SK-N-SH treated with all-trans-retinoic acid at 6 μM for 48 hours (cell line): Measurements from ENCODE around the gene PLEKHN1.

ENCODE experiments used
- BACH2 ChIP-seq: fragments of 250-450 bp; sonication (Bioruptor Pico); IDR thresholded peaks from 2 replicates; pipeline ENCODE4 v1.9.0; 2021; ENCODE audit warnings: mild to moderate bottlenecking, borderline replicate concordance
- PPARA ChIP-seq: fragments of 250-450 bp; sonication (Bioruptor Pico); IDR thresholded peaks from 2 replicates; pipeline ENCODE4 v1.5.0; 2020; ENCODE audit warnings: mild to moderate bottlenecking, borderline replicate concordance
- RARB ChIP-seq: fragments of 250-450 bp; sonication (Bioruptor Pico); IDR thresholded peaks from 2 replicates; pipeline ENCODE4 v1.8.0; 2021; ENCODE audit warnings: mild to moderate bottlenecking, moderate library complexity
- TCF4 ChIP-seq: fragments of 250-450 bp; sonication (Bioruptor Pico); IDR thresholded peaks from 2 replicates; pipeline ENCODE4 v1.8.0; 2021; ENCODE audit warnings: mild to moderate bottlenecking, moderate library complexity, borderline replicate concordance
- TOX ChIP-seq: fragments of 250-450 bp; sonication (Bioruptor Pico); IDR thresholded peaks from 2 replicates; pipeline ENCODE4 v1.8.0; 2021; ENCODE audit warnings: mild to moderate bottlenecking, moderate library complexity, borderline replicate concordance
- ZC3H10 ChIP-seq: fragments of 250-450 bp; sonication (Bioruptor Pico); IDR thresholded peaks from 2 replicates; pipeline ENCODE4 v1.5.1; 2021; ENCODE audit warnings: mild to moderate bottlenecking, moderate library complexity
- ZNF70 ChIP-seq: fragments of 450-650 bp; formaldehyde crosslinking; IDR thresholded peaks from 2 replicates; pipeline ENCODE4 v1.5.0; 2020; ENCODE audit warnings: mild to moderate bottlenecking, moderate library complexity
- ZNF8 ChIP-seq: fragments of 450-650 bp; formaldehyde crosslinking; IDR thresholded peaks from 2 replicates; pipeline ENCODE4 v1.5.0; 2020; ENCODE audit warnings: mild to moderate bottlenecking, moderate library complexity
- TF ChIP-seq, protein P1 (sequence below): fragments of 250-450 bp; sonication (Bioruptor Pico); IDR thresholded peaks from 2 replicates; pipeline ENCODE4 v1.8.0; 2020; ENCODE audit warnings: mild to moderate bottlenecking, moderate library complexity, borderline replicate concordance
- TF ChIP-seq, protein P2 (sequence below): fragments of 250-450 bp; sonication (Bioruptor Pico); IDR thresholded peaks from 2 replicates; pipeline ENCODE4 v1.5.0; 2020; ENCODE audit warnings: mild to moderate bottlenecking, moderate library complexity

DNA sequence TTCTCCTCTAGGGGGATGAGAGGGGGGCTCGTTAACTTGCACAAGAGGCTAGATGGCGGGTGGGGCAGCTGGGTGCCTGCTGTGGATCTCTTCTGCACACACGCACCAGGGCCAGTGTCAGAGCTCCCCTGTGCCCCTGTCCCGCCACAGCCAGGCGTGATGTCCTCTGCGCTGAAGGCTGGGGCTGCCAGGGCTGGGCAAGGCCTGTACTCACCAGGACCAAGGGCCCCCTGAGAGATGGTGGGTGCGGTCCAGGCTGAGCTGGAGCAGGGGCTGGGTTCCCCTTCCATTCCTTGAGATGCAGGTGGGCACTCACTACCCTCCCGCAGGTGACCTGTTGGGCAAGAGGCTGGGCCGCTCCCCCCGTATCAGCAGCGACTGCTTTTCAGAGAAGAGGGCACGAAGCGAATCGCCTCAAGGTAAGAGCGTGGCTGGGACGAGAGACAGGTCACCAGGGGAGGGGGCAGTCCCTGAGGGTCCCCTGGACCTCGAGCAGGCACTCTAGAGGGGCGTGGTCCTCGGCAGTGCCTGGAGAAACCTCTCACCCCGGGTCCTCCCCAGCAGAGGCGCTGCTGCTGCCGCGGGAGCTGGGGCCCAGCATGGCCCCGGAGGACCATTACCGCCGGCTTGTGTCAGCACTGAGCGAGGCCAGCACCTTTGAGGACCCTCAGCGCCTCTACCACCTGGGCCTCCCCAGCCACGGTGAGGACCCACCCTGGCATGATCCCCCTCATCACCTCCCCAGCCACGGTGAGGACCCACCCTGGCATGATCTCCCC, 27.4 kb upstream of the PLEKHN1 start:
- TF ChIP-seq PPARA (CRISPR knock-in tag) (no peak), ZC3H10 (CRISPR knock-in tag) (no peak), BACH2 (no peak), TOX (CRISPR knock-in tag) (no peak), ZNF70 (CRISPR knock-in tag) (no peak), RARB (CRISPR knock-in tag) (no peak), ZNF8 (CRISPR knock-in tag) (no peak), TCF4 (CRISPR knock-in tag) (no peak)
- TF ChIP-seq, protein P1, sequence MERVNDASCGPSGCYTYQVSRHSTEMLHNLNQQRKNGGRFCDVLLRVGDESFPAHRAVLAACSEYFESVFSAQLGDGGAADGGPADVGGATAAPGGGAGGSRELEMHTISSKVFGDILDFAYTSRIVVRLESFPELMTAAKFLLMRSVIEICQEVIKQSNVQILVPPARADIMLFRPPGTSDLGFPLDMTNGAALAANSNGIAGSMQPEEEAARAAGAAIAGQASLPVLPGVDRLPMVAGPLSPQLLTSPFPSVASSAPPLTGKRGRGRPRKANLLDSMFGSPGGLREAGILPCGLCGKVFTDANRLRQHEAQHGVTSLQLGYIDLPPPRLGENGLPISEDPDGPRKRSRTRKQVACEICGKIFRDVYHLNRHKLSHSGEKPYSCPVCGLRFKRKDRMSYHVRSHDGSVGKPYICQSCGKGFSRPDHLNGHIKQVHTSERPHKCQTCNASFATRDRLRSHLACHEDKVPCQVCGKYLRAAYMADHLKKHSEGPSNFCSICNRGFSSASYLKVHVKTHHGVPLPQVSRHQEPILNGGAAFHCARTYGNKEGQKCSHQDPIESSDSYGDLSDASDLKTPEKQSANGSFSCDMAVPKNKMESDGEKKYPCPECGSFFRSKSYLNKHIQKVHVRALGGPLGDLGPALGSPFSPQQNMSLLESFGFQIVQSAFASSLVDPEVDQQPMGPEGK: no peak
- TF ChIP-seq, protein P2, sequence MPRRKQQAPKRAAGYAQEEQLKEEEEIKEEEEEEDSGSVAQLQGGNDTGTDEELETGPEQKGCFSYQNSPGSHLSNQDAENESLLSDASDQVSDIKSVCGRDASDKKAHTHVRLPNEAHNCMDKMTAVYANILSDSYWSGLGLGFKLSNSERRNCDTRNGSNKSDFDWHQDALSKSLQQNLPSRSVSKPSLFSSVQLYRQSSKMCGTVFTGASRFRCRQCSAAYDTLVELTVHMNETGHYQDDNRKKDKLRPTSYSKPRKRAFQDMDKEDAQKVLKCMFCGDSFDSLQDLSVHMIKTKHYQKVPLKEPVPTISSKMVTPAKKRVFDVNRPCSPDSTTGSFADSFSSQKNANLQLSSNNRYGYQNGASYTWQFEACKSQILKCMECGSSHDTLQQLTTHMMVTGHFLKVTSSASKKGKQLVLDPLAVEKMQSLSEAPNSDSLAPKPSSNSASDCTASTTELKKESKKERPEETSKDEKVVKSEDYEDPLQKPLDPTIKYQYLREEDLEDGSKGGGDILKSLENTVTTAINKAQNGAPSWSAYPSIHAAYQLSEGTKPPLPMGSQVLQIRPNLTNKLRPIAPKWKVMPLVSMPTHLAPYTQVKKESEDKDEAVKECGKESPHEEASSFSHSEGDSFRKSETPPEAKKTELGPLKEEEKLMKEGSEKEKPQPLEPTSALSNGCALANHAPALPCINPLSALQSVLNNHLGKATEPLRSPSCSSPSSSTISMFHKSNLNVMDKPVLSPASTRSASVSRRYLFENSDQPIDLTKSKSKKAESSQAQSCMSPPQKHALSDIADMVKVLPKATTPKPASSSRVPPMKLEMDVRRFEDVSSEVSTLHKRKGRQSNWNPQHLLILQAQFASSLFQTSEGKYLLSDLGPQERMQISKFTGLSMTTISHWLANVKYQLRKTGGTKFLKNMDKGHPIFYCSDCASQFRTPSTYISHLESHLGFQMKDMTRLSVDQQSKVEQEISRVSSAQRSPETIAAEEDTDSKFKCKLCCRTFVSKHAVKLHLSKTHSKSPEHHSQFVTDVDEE (CRISPR knock-in tag): no peak
